ENCODE data around the gene BBIP1.

DNA sequence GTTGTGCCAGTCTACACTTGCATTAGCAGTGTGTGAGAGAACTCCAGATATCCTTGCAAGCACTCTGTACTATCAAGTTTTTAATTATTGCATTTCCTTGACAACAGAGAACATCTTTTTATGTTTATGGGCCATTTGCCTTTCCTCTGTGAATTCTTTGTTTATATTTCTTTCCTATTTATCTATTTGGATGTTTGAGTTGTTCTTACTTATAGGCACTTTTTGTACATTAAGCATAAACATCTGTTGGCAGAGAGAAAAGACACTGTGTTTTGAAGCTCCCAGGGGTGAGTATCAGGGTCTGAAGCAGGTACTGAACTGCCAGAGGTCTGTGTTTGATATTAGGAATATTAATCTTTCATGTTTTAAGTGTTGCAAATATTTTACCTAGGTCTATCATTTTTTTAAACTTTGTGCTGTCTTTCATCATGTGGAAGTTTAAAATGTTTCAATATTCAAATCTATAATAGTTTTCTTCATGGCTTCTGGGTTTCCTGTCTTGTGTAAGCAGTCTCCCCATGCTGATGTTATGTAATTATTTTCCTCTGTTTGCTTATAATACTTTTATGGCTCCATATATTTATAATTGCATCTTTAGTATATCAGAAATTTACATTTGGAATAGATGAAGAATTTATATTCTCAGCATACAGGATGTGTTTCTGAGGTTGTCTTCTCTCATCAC is 64.9 kb downstream of the BBIP1 start:
- TF ChIP-seq ZFP30 (CRISPR knock-in tag; IDR thresholded peaks at IDR 0.05) (no peak), PPARA (CRISPR knock-in tag; IDR thresholded peaks at IDR 0.05; ENCODE audit: borderline replicate concordance) (no peak), ZFP3 (CRISPR knock-in tag; IDR thresholded peaks at IDR 0.05) (no peak), CREB5 (CRISPR knock-in tag; IDR thresholded peaks at IDR 0.05; ENCODE audit: low read depth) (no peak), ZC3H10 (CRISPR knock-in tag; IDR thresholded peaks at IDR 0.05) (no peak), GLIS3 (CRISPR knock-in tag; IDR thresholded peaks at IDR 0.05) (no peak), CSDC2 (CRISPR knock-in tag; IDR thresholded peaks at IDR 0.05) (no peak), OSR1 (CRISPR knock-in tag; IDR thresholded peaks at IDR 0.05) (no peak), ZNF8 (CRISPR knock-in tag; IDR thresholded peaks at IDR 0.05) (no peak)
- TF ChIP-seq, protein P1, sequence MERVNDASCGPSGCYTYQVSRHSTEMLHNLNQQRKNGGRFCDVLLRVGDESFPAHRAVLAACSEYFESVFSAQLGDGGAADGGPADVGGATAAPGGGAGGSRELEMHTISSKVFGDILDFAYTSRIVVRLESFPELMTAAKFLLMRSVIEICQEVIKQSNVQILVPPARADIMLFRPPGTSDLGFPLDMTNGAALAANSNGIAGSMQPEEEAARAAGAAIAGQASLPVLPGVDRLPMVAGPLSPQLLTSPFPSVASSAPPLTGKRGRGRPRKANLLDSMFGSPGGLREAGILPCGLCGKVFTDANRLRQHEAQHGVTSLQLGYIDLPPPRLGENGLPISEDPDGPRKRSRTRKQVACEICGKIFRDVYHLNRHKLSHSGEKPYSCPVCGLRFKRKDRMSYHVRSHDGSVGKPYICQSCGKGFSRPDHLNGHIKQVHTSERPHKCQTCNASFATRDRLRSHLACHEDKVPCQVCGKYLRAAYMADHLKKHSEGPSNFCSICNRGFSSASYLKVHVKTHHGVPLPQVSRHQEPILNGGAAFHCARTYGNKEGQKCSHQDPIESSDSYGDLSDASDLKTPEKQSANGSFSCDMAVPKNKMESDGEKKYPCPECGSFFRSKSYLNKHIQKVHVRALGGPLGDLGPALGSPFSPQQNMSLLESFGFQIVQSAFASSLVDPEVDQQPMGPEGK (CRISPR knock-in tag; IDR thresholded peaks at IDR 0.05; ENCODE audit: borderline replicate concordance), result no peak

Data from SK-N-SH treated with all-trans-retinoic acid at 6 μM for 48 hours (cell line).